ENCODE measurements around the gene MIB2.

MIB2 gene

GRCh38 chr1:1614204-1614953 is 921 bp upstream of the MIB2 start:
- peak; percentile 42 for DNase-seq (ENCODE audit: low read depth)

DNA sequence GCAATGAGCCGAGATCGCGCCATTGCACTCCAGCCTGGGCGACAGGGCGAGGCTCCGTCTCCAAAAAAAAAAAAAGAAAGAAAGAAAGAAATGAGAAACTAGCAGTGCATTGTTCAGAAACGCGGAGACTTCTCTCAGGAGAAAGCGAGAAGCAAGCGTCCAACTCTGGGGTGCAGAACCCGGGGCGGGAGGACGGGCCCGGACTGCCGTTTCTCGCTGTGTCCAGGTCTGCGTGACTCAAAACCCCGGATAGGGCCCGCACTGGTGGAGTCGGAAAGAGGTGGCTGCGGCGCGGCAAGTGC is 395 bp upstream of the MIB2 start:
- DNase-seq (ENCODE audit: low read depth) = no peak

DNA sequence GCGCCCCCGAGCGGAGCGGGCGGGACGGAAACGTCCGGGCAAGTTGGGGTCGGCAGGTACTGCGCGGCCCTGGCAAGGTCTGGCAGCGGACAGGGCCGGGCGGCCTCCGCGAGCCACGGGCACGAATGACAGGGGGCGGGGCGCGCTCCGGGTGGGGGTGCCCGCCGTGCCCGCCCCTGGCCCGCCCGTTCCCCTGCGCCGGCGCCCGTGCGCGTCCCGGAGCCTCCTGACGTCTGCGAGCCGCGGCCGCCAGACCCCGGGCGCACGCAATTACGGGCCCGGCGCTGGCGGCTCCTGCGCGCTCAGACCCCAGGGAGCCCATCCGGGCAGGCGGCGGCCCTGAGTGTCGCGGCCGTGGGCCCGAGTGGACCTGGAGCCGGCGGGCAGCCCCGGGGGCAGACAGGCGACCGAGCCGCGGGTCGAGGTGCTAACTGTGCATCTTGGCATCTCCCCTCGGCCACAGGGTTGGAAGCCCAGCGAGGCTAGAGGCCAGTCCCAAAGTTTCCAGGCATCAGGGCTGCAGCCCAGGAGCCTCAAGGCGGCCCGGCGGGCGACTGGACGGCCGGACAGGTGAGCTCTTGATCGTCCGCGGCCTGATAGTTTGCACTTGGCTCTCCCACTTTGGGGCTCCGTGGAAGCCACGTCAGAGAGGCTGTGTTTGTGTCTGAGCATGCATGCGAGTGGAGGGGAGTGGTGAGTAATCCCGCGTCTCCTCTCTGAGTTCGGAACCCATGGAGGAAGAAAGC is 918 bp downstream of the MIB2 start:
- no peak for DNase-seq (ENCODE audit: low read depth)

DNA sequence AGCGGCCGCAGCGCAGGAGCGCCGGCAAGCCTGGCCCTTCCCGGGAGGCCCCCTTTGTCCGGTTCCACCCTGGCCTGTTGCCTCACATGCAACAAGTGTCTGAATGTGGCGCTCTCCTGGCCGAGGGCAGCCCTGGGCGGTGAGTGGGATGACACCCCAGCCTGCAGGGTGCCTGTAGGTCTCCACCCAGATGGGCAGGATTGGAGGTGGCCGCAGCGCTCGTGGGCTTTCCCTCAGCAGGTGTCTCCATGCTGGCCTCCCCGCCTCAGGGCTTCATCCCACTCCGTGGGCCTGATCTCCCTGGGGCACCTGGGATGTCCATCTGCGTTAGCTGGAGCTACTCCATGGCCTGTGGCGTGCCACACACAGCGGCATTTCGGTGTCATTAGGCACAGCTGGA is 1.5 kb downstream of the MIB2 start:
- DNase-seq (ENCODE audit: low read depth) = no peak

GRCh38 chr1:1617516-1617915 is 2.2 kb downstream of the MIB2 start:
- no peak for DNase-seq (ENCODE audit: low read depth)

GRCh38 chr1:1617925-1618324 is 2.6 kb downstream of the MIB2 start:
- no peak for DNase-seq (ENCODE audit: low read depth)

DNA sequence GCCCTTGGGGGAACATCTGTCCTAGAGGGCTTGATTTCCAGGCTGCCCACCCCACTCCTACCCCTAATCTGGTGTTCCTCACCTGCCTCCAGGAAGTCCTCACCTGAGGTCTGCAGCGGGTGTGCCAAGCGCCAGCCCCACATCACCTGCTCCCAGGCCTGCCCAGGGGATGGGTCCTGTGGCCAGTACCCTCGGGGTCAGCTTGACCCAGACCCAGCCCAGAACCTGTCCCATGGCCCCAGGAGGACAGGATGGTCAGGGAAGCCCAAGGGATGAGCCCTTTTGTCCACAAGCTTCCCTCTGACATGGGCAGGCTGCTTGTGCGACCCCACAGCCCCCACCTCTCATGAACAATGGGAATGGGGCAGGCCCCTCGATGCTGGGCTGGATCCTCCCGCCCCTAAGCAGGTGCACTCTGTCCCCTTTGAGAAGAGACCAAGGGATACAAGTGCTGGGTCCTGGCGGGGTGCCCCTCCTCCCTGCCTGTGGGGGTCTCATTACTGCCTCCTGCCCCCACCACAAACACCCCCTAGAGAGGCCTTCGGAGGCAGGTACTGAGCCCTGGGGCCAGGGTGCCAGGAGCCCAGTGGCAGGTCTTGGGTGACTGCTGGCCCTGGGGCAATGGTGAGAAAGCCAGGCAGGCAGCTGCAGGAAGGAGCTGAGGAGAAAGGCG is 3.2 kb downstream of the MIB2 start:
- DNase-seq (ENCODE audit: low read depth) = no peak

DNA sequence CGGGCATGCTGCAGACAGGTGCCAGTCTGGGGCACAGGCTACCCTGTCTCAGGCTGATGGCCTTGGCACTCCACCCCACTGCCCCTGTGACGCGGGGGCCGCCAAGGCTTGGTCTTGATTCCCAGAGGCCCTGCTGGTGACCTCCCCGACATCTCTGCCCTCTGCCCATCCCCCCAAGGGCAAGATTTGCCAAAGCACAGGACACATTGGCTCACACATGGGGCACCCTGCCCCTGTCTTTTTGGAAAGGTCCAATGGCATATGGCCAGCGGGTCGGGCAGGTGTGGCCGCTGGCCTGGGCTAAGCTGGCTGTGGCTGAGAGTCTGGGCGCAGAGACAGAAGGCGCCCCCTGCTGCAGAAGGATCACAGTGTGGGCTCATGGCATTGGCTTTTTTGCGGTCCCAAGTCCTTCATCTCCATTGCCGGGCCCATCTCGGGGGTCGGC is 4.6 kb downstream of the MIB2 start:
- DNase-seq (ENCODE audit: low read depth) = no peak

GRCh38 chr1:1620433-1621139 is 5.3 kb downstream of the MIB2 start:
- no peak for DNase-seq (ENCODE audit: low read depth)

DNA sequence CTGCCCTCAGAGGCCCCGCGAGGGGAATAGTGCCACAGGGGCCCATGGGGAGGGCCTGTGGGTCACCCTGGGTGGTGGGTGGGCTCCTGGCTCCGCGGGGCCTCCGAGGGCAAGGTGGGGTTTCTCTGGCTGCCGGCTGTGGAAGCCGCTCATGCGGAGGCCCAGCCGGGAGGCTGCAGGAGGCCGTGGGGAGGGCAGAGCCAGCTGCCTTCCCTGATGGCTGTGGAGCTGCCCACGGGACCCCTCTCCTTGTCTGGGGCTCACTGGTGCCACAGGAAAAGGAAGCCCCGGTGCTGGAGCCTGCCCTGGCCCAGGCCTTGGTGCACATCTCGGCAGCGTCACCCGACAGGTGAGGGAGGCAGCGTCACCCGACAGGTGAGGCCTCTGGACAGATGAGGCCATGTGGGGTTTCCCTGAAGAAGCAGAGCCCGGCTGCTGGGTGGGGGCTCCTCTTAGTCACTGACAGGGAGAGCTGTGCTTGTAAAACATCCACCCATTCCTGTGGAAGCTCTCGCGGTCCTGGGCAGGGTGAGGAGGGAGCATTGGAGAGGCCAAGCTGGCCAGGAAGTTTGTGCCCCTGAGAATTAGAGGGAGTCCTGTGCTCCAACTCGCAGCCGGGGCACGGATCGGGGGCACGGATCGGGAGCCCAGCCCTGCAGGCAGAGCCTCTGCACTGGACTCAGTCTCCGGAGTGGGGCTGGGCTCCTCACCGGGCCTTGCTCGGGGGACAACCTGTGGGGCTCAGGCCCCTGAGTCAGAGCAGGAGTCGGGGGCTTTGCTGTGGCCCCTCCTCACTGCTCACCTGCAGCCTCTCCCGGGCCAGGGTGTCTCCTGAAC is 6.1 kb downstream of the MIB2 start:
- DNase-seq (ENCODE audit: low read depth) = no peak

- DNase-seq (ENCODE audit: low read depth) = no peak
Observed at GRCh38 chr1:1622010-1622787, 6.9 kb downstream of the MIB2 start.

GRCh38 chr1:1622788-1623094 is 7.4 kb downstream of the MIB2 start:
- DNase-seq (ENCODE audit: low read depth) = no peak

DNA sequence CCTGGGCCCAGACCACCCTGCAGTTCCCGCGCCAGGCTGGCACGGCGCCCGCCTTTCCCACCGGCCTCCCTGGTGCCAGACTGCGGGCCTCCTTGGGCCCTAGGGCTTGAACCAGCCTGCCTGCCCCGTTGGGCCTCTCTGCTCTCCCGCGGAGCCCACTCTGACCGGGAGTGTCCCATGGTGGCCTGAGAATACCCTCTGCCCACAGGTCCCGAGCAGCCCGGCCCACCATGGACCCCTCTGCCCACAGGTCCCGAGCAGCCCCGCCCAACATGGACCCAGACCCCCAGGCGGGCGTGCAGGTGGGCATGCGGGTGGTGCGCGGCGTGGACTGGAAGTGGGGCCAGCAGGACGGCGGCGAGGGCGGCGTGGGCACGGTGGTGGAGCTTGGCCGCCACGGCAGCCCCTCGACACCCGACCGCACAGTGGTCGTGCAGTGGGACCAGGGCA is 7.9 kb downstream of the MIB2 start:
- no peak for DNase-seq (ENCODE audit: low read depth)

DNA sequence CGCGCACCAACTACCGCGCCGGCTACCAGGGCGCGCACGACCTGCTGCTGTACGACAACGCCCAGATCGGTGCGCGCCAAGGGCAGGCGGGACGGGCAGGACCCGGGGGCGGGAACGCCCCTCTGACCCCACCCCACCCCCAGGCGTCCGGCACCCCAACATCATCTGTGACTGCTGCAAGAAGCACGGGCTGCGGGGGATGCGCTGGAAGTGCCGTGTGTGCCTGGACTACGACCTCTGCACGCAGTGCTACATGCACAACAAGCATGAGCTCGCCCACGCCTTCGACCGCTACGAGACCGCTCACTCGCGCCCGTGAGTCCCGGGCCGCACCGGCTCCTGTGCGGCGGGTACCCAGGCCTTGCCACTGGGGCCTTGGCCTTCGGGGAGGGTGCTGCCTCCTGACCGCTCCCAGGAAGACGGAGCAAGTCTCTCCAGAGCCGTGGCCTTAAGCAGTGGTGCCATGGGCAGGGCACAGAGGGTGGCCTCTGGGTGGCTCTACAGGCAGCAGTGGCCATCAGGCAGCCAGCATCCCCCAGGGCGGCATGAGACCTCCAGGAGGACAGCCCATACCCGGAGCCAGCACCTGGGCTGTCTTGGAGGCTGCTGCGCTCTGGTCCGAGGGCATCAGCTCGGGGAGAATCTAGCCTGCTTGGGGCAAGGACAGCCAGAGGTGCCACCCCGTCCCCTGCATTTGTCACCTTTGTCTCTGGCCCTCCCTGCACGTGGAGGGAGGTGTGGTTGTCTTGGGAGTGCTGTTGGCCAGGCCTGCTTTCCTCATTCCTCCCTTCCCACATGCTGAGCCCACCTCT is 8.5 kb downstream of the MIB2 start:
- DNase-seq (ENCODE audit: low read depth) = no peak

DNA sequence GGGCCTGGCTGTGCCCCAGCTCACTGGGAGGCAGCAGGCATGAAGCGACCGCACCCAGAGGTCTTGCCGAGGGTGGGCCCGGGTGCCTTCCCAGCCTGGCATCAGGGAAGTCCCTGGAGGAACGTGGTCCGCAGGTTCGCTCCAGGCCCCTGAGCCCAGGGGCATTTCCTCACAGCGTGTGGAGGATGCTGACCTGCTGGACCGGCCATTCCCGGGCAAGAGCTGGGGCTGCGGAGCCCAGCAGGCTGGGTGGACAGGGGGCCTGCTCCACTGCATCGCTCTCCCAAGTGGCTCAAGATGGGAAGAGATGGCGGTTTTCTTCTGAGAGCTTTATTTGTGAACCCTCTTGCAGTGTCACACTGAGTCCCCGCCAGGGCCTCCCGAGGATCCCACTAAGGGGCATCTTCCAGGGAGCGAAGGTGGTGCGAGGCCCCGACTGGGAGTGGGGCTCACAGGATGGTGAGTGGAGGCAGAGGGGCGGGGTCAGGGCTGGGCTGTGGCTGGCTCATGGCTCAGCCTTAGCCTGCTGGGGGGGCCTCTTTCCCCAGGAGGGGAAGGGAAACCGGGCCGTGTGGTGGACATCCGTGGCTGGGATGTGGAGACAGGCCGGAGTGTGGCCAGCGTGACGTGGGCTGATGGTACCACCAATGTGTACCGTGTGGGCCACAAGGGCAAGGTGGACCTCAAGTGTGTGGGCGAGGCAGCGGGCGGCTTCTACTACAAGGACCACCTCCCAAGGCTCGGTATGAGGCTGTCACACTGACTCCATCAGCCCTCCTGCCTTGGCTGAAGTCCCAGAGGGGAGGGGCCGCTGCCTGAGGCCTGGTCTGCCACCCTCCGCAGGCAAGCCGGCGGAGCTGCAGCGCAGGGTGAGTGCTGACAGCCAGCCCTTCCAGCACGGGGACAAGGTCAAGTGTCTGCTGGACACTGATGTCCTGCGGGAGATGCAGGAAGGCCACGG is 9.4 kb downstream of the MIB2 start:
- DNase-seq (ENCODE audit: low read depth) = no peak

GRCh38 chr1:1625404-1625775 is 10.1 kb downstream of the MIB2 start:
- no peak for DNase-seq (ENCODE audit: low read depth)

DNA sequence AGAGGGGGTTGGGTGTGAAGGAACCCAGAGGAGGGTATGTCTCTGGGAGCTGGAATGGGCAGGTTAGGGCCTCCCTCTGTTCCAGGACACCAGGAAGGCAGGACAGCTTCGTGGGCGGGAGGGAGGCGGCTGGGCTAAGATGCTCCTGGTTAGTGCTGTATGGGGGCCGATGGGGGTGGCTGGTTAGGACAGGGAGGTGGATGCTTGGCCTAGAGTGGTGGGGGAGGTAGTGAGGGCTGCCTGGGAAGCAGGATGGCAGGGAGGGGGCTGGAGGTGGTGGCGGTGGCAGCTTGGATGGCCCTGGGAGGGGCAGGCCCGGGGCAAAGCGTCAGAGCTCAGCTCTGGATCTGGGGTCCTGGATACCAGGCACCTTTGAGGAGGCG is 10.5 kb downstream of the MIB2 start:
- no peak for DNase-seq (ENCODE audit: low read depth)

DNA sequence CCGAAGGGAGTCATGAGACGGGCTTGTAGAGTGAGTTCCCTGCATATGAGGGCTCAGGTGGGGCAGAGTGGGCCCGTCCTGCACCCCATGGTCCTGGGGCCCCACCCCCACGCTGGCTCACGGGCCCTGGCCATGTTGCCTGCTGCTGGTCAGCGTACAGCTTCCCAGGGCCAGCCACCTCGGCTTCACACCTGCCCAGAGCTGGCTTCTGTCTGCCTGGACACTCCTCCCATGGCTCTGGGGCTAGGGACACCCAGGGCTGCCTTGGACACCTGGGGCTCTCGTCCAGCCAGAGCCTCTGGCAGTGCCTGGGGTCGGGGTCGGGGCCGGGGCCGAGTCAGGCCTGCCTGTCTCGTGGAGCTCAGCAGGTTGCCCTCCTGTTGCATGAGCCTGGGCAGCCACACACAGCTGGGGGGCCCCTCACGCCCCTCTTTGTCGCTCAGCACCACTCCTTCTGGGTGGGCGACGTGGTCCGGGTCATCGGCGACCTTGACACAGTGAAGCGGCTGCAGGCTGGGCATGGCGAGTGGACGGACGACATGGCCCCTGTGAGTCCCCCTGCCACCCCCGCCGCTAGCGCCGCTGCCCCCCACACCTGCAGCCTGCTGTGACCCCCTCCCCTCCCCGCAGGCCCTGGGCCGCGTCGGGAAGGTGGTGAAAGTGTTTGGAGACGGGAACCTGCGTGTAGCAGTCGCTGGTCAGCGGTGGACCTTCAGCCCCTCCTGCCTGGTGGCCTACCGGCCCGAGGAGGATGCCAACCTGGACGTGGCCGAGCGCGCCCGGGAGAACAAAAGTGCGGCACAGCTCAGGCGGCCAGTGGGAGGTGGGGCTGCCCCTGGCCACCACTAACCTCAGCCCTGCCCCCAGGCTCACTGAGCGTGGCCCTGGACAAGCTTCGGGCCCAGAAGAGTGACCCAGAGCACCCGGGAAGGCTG is 11.2 kb downstream of the MIB2 start:
- no peak for DNase-seq (ENCODE audit: low read depth)

All from stimulated activated CD8-positive, alpha-beta memory T cell treated with anti-CD3 and anti-CD28 coated beads, Interleukin-4, amount 100 ng/mL, for 24 hours (primary cell).